Measurements from ENCODE around the gene SLC2A8. TPM values are rescaled to one million over a fixed set of nuclear protein-coding genes. Genes with fewer than 3 reads are reported as not detected.
A peak's percentile ranks its signal among the peaks of the same experiment; 100 is the strongest.

The SLC2A8 gene
- total and polyA plus RNA-seq, 4 donors, result 15.7 to 32.3 (median 24.3) TPM

- H3K4me1 ChIP-seq (ENCODE audit: control insufficient read depth, insufficient read depth, low read length), result peaks cover 30% of the 10 kb centered on the region
- WGBS (ENCODE audit: insufficient coverage), result 39% methylated on average over 5 of the region's 5 CpGs
- no peaks in the 10 kb centered on the region for H3K27me3 ChIP-seq (ENCODE audit: control insufficient read depth, insufficient read depth, low read length)
- no peak for DNase-seq (ENCODE audit: low read depth in 4 of 6, low spot score in 6 of 6)
- peak overlapping the region; percentile 25 for H3K27ac ChIP-seq (ENCODE audit: low read depth, low read length)
- H3K36me3 ChIP-seq (ENCODE audit: control insufficient read depth, insufficient read depth, low read length), result peaks cover 28% of the 10 kb centered on the region
- H3K4me3 ChIP-seq (ENCODE audit: low read depth, low read length), result peak overlapping the region; percentile 48
- no peaks in the 10 kb centered on the region for H3K9me3 ChIP-seq (ENCODE audit: control insufficient read depth, insufficient read depth, low read length)
These were observed 1.3 kb downstream of the SLC2A8 start for GRCh38 chr9:127398275-127398647.

GRCh38 chr9:127398715-127399400 lies 1.9 kb downstream of the SLC2A8 start:
- no peaks in the 10 kb centered on the region for H3K27me3 ChIP-seq (ENCODE audit: control insufficient read depth, insufficient read depth, low read length)
- no peak for DNase-seq (ENCODE audit: low read depth in 4 of 6, low spot score in 6 of 6)
- peaks cover 30% of the 10 kb centered on the region for H3K4me1 ChIP-seq (ENCODE audit: control insufficient read depth, insufficient read depth, low read length)
- 86% methylated on average over 11 of the region's 13 CpGs for WGBS (ENCODE audit: insufficient coverage)
- no peak overlapping the region for H3K27ac ChIP-seq (ENCODE audit: low read depth, low read length)
- H3K9me3 ChIP-seq (ENCODE audit: control insufficient read depth, insufficient read depth, low read length), result no peaks in the 10 kb centered on the region
- H3K4me3 ChIP-seq (ENCODE audit: low read depth, low read length), result no peak overlapping the region
- peaks cover 34% of the 10 kb centered on the region for H3K36me3 ChIP-seq (ENCODE audit: control insufficient read depth, insufficient read depth, low read length)

- Histone ChIP-seq H3K9me3 (ENCODE audit: control insufficient read depth, insufficient read depth, low read length) (no peaks in the 10 kb centered on the region), H3K36me3 (ENCODE audit: control insufficient read depth, insufficient read depth, low read length) (peaks cover 44% of the 10 kb centered on the region), H3K4me1 (ENCODE audit: control insufficient read depth, insufficient read depth, low read length) (peaks cover 30% of the 10 kb centered on the region), H3K4me3 (ENCODE audit: low read depth, low read length) (no peak overlapping the region), H3K27me3 (ENCODE audit: control insufficient read depth, insufficient read depth, low read length) (no peaks in the 10 kb centered on the region), H3K27ac (ENCODE audit: low read depth, low read length) (no peak overlapping the region)
- DNase-seq (ENCODE audit: low read depth in 4 of 6, low spot score in 6 of 6), result no peak
- 98% methylated on average over 10 of the region's 14 CpGs for WGBS (ENCODE audit: insufficient coverage)
These were observed 2.8 kb downstream of the SLC2A8 start for GRCh38 chr9:127399736-127400269.

GRCh38 chr9:127402401-127403090 lies 5.6 kb downstream of the SLC2A8 start:
- peaks cover 30% of the 10 kb centered on the region for H3K4me1 ChIP-seq (ENCODE audit: control insufficient read depth, insufficient read depth, low read length)
- no peaks in the 10 kb centered on the region for H3K9me3 ChIP-seq (ENCODE audit: control insufficient read depth, insufficient read depth, low read length)
- no peak overlapping the region for H3K27ac ChIP-seq (ENCODE audit: low read depth, low read length)
- DNase-seq (ENCODE audit: low read depth in 4 of 6, low spot score in 6 of 6), result no peak
- WGBS (ENCODE audit: insufficient coverage), result 90% methylated on average over 12 of the region's 18 CpGs
- no peak overlapping the region for H3K4me3 ChIP-seq (ENCODE audit: low read depth, low read length)
- H3K36me3 ChIP-seq (ENCODE audit: control insufficient read depth, insufficient read depth, low read length), result peaks cover 71% of the 10 kb centered on the region
- H3K27me3 ChIP-seq (ENCODE audit: control insufficient read depth, insufficient read depth, low read length), result no peaks in the 10 kb centered on the region

- H3K27me3 ChIP-seq (ENCODE audit: control insufficient read depth, insufficient read depth, low read length), result no peaks in the 10 kb centered on the region
- peaks cover 77% of the 10 kb centered on the region for H3K36me3 ChIP-seq (ENCODE audit: control insufficient read depth, insufficient read depth, low read length)
- H3K9me3 ChIP-seq (ENCODE audit: control insufficient read depth, insufficient read depth, low read length), result no peaks in the 10 kb centered on the region
- 93% methylated on average over 22 of the region's 22 CpGs for WGBS (ENCODE audit: insufficient coverage)
- no peak overlapping the region for H3K4me3 ChIP-seq (ENCODE audit: low read depth, low read length)
- H3K27ac ChIP-seq (ENCODE audit: low read depth, low read length), result no peak overlapping the region
- DNase-seq (ENCODE audit: low read depth in 4 of 6, low spot score in 6 of 6), result no peak
- peaks cover 19% of the 10 kb centered on the region for H3K4me1 ChIP-seq (ENCODE audit: control insufficient read depth, insufficient read depth, low read length)
These were observed 6.7 kb downstream of the SLC2A8 start for GRCh38 chr9:127403507-127404192.

GRCh38 chr9:127404631-127405030 lies 7.7 kb downstream of the SLC2A8 start:
- Histone ChIP-seq H3K36me3 (ENCODE audit: control insufficient read depth, insufficient read depth, low read length) (peaks cover 72% of the 10 kb centered on the region), H3K27me3 (ENCODE audit: control insufficient read depth, insufficient read depth, low read length) (no peaks in the 10 kb centered on the region), H3K4me1 (ENCODE audit: control insufficient read depth, insufficient read depth, low read length) (peaks cover 10% of the 10 kb centered on the region), H3K9me3 (ENCODE audit: control insufficient read depth, insufficient read depth, low read length) (no peaks in the 10 kb centered on the region), H3K27ac (ENCODE audit: low read depth, low read length) (no peak overlapping the region), H3K4me3 (ENCODE audit: low read depth, low read length) (no peak overlapping the region)
- no peak for DNase-seq (ENCODE audit: low read depth in 4 of 6, low spot score in 6 of 6)
- 95% methylated on average over 23 of the region's 23 CpGs for WGBS (ENCODE audit: insufficient coverage)

GRCh38 chr9:127405344-127406125 lies 8.6 kb downstream of the SLC2A8 start:
- 93% methylated on average over 19 of the region's 20 CpGs for WGBS (ENCODE audit: insufficient coverage)
- Histone ChIP-seq H3K9me3 (ENCODE audit: control insufficient read depth, insufficient read depth, low read length) (no peaks in the 10 kb centered on the region), H3K4me1 (ENCODE audit: control insufficient read depth, insufficient read depth, low read length) (peaks cover 8% of the 10 kb centered on the region), H3K36me3 (ENCODE audit: control insufficient read depth, insufficient read depth, low read length) (peaks cover 63% of the 10 kb centered on the region), H3K27ac (ENCODE audit: low read depth, low read length) (no peak overlapping the region), H3K27me3 (ENCODE audit: control insufficient read depth, insufficient read depth, low read length) (no peaks in the 10 kb centered on the region), H3K4me3 (ENCODE audit: low read depth, low read length) (no peak overlapping the region)
- no peak for DNase-seq (ENCODE audit: low read depth in 4 of 6, low spot score in 6 of 6)

GRCh38 chr9:127406799-127407491 lies 10.0 kb downstream of the SLC2A8 start:
- Histone ChIP-seq H3K9me3 (ENCODE audit: control insufficient read depth, insufficient read depth, low read length) (no peaks in the 10 kb centered on the region), H3K4me3 (ENCODE audit: low read depth, low read length) (no peak overlapping the region), H3K27ac (ENCODE audit: low read depth, low read length) (no peak overlapping the region), H3K36me3 (ENCODE audit: control insufficient read depth, insufficient read depth, low read length) (peaks cover 58% of the 10 kb centered on the region), H3K27me3 (ENCODE audit: control insufficient read depth, insufficient read depth, low read length) (no peaks in the 10 kb centered on the region), H3K4me1 (ENCODE audit: control insufficient read depth, insufficient read depth, low read length) (peaks cover 8% of the 10 kb centered on the region)
- DNase-seq (ENCODE audit: low read depth in 4 of 6, low spot score in 6 of 6), result no peak
- 82% methylated on average over 13 of the region's 13 CpGs for WGBS (ENCODE audit: insufficient coverage)

GRCh38 chr9:127407492-127407843 lies 10.5 kb downstream of the SLC2A8 start:
- peak in 1 of 6 donors; percentile 12 for DNase-seq (ENCODE audit: low read depth in 4 of 6, low spot score in 6 of 6)
- Histone ChIP-seq H3K27ac (ENCODE audit: low read depth, low read length) (no peak overlapping the region), H3K4me3 (ENCODE audit: low read depth, low read length) (no peak overlapping the region), H3K4me1 (ENCODE audit: control insufficient read depth, insufficient read depth, low read length) (peaks cover 8% of the 10 kb centered on the region), H3K36me3 (ENCODE audit: control insufficient read depth, insufficient read depth, low read length) (peaks cover 54% of the 10 kb centered on the region), H3K9me3 (ENCODE audit: control insufficient read depth, insufficient read depth, low read length) (no peaks in the 10 kb centered on the region), H3K27me3 (ENCODE audit: control insufficient read depth, insufficient read depth, low read length) (no peaks in the 10 kb centered on the region)
- 72% methylated on average over 6 of the region's 6 CpGs for WGBS (ENCODE audit: insufficient coverage)
